Fibroblast of lung (primary cell): ENCODE measurements around the gene FNDC3B. TPM values are rescaled to one million over a fixed set of nuclear protein-coding genes. Genes with fewer than 3 reads are reported as not detected.
A peak's percentile ranks its signal among the peaks of the same experiment; 100 is the strongest.

ENCODE experiments used
- DNase-seq, 2 donors: peaks; one replicate each; pipeline versions ENCODE4 v3.0.0 to v3.0.0-alpha.2; 2010; ENCODE audit warnings: low read depth in 2 of 2
- H2AFZ ChIP-seq: 2 replicates; pipeline ENCODE4 v1.5.1; 2012; ENCODE audit warnings: low read length, control low read depth, inconsistent platforms
- H3K27ac ChIP-seq: 2 replicates; pipeline ENCODE4 v1.5.1; 2011; ENCODE audit warnings: low read length, control low read depth; ENCODE audit not compliant: insufficient read depth
- H3K27me3 ChIP-seq: 2 replicates; pipeline ENCODE4 v1.5.1; 2011; ENCODE audit warnings: mild to moderate bottlenecking, low read length; ENCODE audit not compliant: control insufficient read depth, insufficient read depth
- H3K36me3 ChIP-seq: 2 replicates; pipeline ENCODE4 v1.5.1; 2011; ENCODE audit warnings: low read length; ENCODE audit not compliant: control insufficient read depth, insufficient read depth
- H3K4me1 ChIP-seq: 2 replicates; pipeline ENCODE4 v1.5.1; 2011; ENCODE audit warnings: low read length; ENCODE audit not compliant: control insufficient read depth, insufficient read depth; ENCODE audit errors: extremely low read depth
- H3K4me2 ChIP-seq: 2 replicates; pipeline ENCODE4 v1.5.1; 2011; ENCODE audit warnings: low read length, control low read depth; ENCODE audit not compliant: insufficient read depth; ENCODE audit errors: extremely low read depth
- H3K4me3 ChIP-seq, 4 experiments: fragments of 200-600 bp in 1 of 4; sonication (generic) in 1 of 4; replicated peaks in 1 of 4; 2 replicates each; pipeline ENCODE4 v1.5.1; 2011 to 2016; ENCODE audit warnings: low read length in 4 of 4, low read depth in 3 of 4, mild to moderate bottlenecking in 3 of 4, control low read depth in 2 of 4, inconsistent platforms in 1 of 4, mixed read lengths in 1 of 4; ENCODE audit not compliant: insufficient read depth in 1 of 4; ENCODE audit errors: control extremely low read depth in 1 of 4
- H3K79me2 ChIP-seq: 2 replicates; pipeline ENCODE4 v1.5.1; 2012; ENCODE audit warnings: mild to moderate bottlenecking, low read length, inconsistent platforms; ENCODE audit not compliant: control insufficient read depth, insufficient read depth
- H3K9ac ChIP-seq: 2 replicates; pipeline ENCODE4 v1.5.1; 2011; ENCODE audit warnings: mild to moderate bottlenecking, low read length, control low read depth; ENCODE audit not compliant: insufficient read depth
- H3K9me3 ChIP-seq: 2 replicates; pipeline ENCODE4 v1.5.1; 2012; ENCODE audit warnings: low read depth, low read length; ENCODE audit not compliant: control insufficient read depth, insufficient read depth
- H4K20me1 ChIP-seq: 2 replicates; pipeline ENCODE4 v1.5.1; 2011; ENCODE audit warnings: low read length; ENCODE audit not compliant: control insufficient read depth, insufficient read depth; ENCODE audit errors: extremely low read depth
- EZH2 ChIP-seq: IDR thresholded peaks from 2 replicates; pipeline ENCODE4 v1.5.1; 2012; ENCODE audit warnings: low read length, control low read depth, mild to moderate bottlenecking; ENCODE audit errors: missing control alignments
- polyA plus RNA-seq, 2 donors: library from polyadenylated mRNA; depleted of rRNA in 1 of 2; stranded (reverse) in 1 of 2; unstranded in 1 of 2; fragments of >200 nt; gene quantifications; 2 replicates each; pipeline ENCODE4 v1.2.1, GENCODE V29; 2011 to 2012; ENCODE audit warnings: missing spikeins in 1 of 2
- total RNA-seq: library from RNA; depleted of rRNA; stranded (reverse); fragments of >200 nt; gene quantifications from 2 replicates; pipeline ENCODE4 v1.2.1, GENCODE V29; 2014
- TF ChIP-seq, protein P1 (sequence below), 2 donors: IDR thresholded peaks in 1 of 2; conservative IDR thresholded peaks in 1 of 2; 1 replicate in 1 of 2; 2 replicates in 1 of 2; pipeline ENCODE4 v1.5.1; 2011 to 2012; ENCODE audit warnings: low read length in 2 of 2, control low read depth in 1 of 2, inconsistent platforms in 1 of 2, low read depth in 1 of 2, mild to moderate bottlenecking in 1 of 2

FNDC3B gene
- total and polyA plus RNA-seq, 2 donors (not counting 1 experiment from before 2014, with no cell fraction given): 26.1 to 76.8 TPM

DNA sequence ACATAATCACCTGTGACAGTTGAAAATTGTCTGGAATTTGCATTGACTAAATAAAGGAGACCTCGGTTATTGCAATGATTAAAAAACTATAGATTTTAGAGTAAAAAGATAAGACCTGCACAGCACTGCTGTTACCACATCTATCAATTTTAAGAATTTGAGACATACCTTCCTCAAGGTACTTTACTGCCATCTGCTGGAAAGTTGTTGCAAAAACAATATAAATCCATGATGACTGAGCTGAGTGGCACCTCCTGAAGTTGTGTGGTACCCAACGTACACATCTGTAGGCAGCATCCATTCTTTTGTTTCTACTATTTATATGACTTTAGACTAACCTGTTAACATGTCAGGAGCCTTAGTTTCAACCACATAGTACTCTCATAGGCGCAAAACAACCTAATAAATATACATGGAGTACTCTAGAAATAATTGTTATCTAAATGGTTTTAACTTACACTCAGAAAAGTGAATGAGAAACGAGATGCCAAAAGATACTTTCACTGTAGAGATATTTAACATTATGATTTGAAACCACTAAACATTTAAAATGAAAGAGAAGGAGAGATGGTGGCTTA, 302.2 kb downstream of the FNDC3B start:
- H3K4me3 ChIP-seq: no peak overlapping the region
- peaks cover 17% of the 10 kb centered on the region for H3K36me3 ChIP-seq
- H3K4me2 ChIP-seq: no peak overlapping the region
- DNase-seq: peak; percentile 57 to 73
- H4K20me1 ChIP-seq: peaks cover 1% of the 10 kb centered on the region
- no peak for TF ChIP-seq EZH2
- TF ChIP-seq, protein P1, sequence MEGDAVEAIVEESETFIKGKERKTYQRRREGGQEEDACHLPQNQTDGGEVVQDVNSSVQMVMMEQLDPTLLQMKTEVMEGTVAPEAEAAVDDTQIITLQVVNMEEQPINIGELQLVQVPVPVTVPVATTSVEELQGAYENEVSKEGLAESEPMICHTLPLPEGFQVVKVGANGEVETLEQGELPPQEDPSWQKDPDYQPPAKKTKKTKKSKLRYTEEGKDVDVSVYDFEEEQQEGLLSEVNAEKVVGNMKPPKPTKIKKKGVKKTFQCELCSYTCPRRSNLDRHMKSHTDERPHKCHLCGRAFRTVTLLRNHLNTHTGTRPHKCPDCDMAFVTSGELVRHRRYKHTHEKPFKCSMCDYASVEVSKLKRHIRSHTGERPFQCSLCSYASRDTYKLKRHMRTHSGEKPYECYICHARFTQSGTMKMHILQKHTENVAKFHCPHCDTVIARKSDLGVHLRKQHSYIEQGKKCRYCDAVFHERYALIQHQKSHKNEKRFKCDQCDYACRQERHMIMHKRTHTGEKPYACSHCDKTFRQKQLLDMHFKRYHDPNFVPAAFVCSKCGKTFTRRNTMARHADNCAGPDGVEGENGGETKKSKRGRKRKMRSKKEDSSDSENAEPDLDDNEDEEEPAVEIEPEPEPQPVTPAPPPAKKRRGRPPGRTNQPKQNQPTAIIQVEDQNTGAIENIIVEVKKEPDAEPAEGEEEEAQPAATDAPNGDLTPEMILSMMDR (conservative IDR thresholded peaks at IDR 0.05 in 1 of 2, IDR thresholded peaks at IDR 0.05 in 1 of 2; ENCODE audit: low read depth in 1 of 2, low read length in 2 of 2): peak; percentile 44 to 49
- no peaks in the 10 kb centered on the region for H3K27me3 ChIP-seq
- H3K9me3 ChIP-seq: no peaks in the 10 kb centered on the region
- H2AFZ ChIP-seq: no peak overlapping the region
- no peaks in the 10 kb centered on the region for H3K79me2 ChIP-seq
- H3K27ac ChIP-seq: no peak overlapping the region
- H3K9ac ChIP-seq: no peak overlapping the region
- no peaks in the 10 kb centered on the region for H3K4me1 ChIP-seq

- H3K9ac ChIP-seq: no peak overlapping the region
- no peak overlapping the region for H2AFZ ChIP-seq
- H3K4me3 ChIP-seq: no peak overlapping the region
- peaks cover 17% of the 10 kb centered on the region for H3K36me3 ChIP-seq
- H3K27me3 ChIP-seq: no peaks in the 10 kb centered on the region
- H4K20me1 ChIP-seq: peaks cover 1% of the 10 kb centered on the region
- H3K9me3 ChIP-seq: no peaks in the 10 kb centered on the region
- H3K79me2 ChIP-seq: no peaks in the 10 kb centered on the region
- TF ChIP-seq, protein P1 (conservative IDR thresholded peaks at IDR 0.05 in 1 of 2, IDR thresholded peaks at IDR 0.05 in 1 of 2; ENCODE audit: low read depth in 1 of 2, low read length in 2 of 2): no peak
- TF ChIP-seq EZH2: no peak
- H3K4me2 ChIP-seq: no peak overlapping the region
- DNase-seq: no peak
- no peaks in the 10 kb centered on the region for H3K4me1 ChIP-seq
- no peak overlapping the region for H3K27ac ChIP-seq
Observed at GRCh38 chr3:172342097-172342659, 302.8 kb downstream of the FNDC3B start.

GRCh38 chr3:172343117-172343516, 303.7 kb downstream of the FNDC3B start:
- Histone ChIP-seq H3K27ac (no peak overlapping the region), H3K9me3 (no peaks in the 10 kb centered on the region), H3K36me3 (peaks cover 15% of the 10 kb centered on the region), H3K79me2 (no peaks in the 10 kb centered on the region), H3K4me2 (no peak overlapping the region), H4K20me1 (peaks cover 1% of the 10 kb centered on the region), H3K27me3 (no peaks in the 10 kb centered on the region), H3K9ac (no peak overlapping the region), H2AFZ (no peak overlapping the region), H3K4me3 (no peak overlapping the region), H3K4me1 (no peaks in the 10 kb centered on the region)
- TF ChIP-seq EZH2: no peak
- TF ChIP-seq, protein P1 (conservative IDR thresholded peaks at IDR 0.05 in 1 of 2, IDR thresholded peaks at IDR 0.05 in 1 of 2; ENCODE audit: low read depth in 1 of 2, low read length in 2 of 2): no peak
- DNase-seq: no peak
